DOHH2 (cell line): Measurements from ENCODE around the gene MAP6.

Source experiments
- EZH2phosphoT487 ChIP-seq: fragments of 200-600 bp; sonication (generic); IDR thresholded peaks from 2 replicates; pipeline ENCODE4 v1.6.1; 2017; ENCODE audit warnings: borderline replicate concordance, mild to moderate bottlenecking, antibody characterized with exemption, low read length, moderate library complexity, mixed read lengths
- TF ChIP-seq, protein P1 (sequence below): fragments of 200-600 bp; sonication (generic); IDR thresholded peaks from one replicate; pipeline ENCODE4 v1.5.1; 2014; ENCODE audit warnings: antibody characterized with exemption, mild to moderate bottlenecking, low read depth, low read length; ENCODE audit not compliant: poor library complexity, severe bottlenecking

DNA sequence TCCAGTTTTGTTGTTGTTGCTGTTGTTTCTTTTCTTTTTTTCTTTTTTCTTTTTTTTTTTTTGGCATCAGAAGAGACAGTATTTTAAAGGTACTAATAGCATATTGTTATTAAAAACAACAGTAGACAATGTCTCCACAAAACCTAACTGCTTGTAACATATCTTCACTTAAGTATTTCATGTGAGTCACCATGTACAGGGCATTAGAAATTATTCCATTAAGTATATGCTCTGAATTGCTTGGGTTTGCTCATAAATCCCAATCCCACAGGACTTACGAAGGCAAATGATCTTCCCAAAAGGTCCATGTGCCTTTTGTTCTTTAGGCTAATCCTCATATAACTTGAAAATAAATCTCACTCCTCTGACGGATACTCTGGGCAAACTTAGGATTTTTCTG, 35.9 kb downstream of the MAP6 start:
- TF ChIP-seq, protein P1, sequence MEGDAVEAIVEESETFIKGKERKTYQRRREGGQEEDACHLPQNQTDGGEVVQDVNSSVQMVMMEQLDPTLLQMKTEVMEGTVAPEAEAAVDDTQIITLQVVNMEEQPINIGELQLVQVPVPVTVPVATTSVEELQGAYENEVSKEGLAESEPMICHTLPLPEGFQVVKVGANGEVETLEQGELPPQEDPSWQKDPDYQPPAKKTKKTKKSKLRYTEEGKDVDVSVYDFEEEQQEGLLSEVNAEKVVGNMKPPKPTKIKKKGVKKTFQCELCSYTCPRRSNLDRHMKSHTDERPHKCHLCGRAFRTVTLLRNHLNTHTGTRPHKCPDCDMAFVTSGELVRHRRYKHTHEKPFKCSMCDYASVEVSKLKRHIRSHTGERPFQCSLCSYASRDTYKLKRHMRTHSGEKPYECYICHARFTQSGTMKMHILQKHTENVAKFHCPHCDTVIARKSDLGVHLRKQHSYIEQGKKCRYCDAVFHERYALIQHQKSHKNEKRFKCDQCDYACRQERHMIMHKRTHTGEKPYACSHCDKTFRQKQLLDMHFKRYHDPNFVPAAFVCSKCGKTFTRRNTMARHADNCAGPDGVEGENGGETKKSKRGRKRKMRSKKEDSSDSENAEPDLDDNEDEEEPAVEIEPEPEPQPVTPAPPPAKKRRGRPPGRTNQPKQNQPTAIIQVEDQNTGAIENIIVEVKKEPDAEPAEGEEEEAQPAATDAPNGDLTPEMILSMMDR = no peak
- no peak for TF ChIP-seq EZH2phosphoT487
